Activated naive CD8-positive, alpha-beta T cell treated with anti-CD3 and anti-CD28 coated beads, Interleukin-2, amount 50 U/mL, for 24 hours (primary cell): ENCODE measurements around the gene GSTM1.

Experiments used
- ATAC-seq: fragments of 150-1000 bp; cut with Tn5 transposase; one replicate; pipeline ENCODE4 v1.10.0; 2021
- DNase-seq: peaks from one replicate; pipeline ENCODE4 v3.0.0; 2021
- H3K27ac Mint-ChIP-seq: one replicate; pipeline ENCODE4 v1.8.0; 2021; ENCODE audit warnings: mild to moderate bottlenecking, mixed read lengths
- H3K27me3 Mint-ChIP-seq: one replicate; pipeline ENCODE4 v1.8.0; 2021; ENCODE audit warnings: mixed read lengths
- H3K36me3 Mint-ChIP-seq: one replicate; pipeline ENCODE4 v1.8.0; 2021; ENCODE audit warnings: low read depth, mixed read lengths
- H3K4me1 Mint-ChIP-seq: one replicate; pipeline ENCODE4 v1.8.0; 2021; ENCODE audit warnings: mixed read lengths
- H3K4me3 Mint-ChIP-seq: one replicate; pipeline ENCODE4 v1.8.0; 2021; ENCODE audit warnings: mild to moderate bottlenecking, moderate library complexity, mixed read lengths
- H3K9me3 Mint-ChIP-seq: one replicate; pipeline ENCODE4 v1.8.0; 2021; ENCODE audit warnings: mixed read lengths

GSTM1 gene

DNA sequence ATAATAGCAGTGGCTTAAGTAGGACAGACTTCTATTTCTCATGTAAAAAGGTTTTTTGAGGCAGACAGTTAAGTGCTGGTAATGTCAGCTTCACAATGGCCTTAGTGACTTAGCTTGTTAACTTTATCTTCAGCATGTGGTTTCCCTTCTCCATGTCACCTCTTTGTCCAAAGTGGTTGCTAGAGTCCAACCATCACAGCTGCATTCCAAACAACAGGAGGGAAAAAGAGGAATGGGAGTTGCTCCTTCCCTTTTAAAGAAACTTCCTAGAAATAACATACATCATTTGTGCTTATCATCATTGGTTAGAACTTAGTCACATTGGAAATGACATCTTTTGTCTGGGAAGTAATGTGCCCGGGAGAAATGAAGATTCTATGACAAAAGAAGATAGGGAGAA lies 34.4 kb downstream of the GSTM1 start:
- H3K9me3 Mint-ChIP-seq: no peaks in the 10 kb centered on the region
- no peak overlapping the region for H3K4me3 Mint-ChIP-seq
- H3K27me3 Mint-ChIP-seq: no peaks in the 10 kb centered on the region
- H3K36me3 Mint-ChIP-seq: no peaks in the 10 kb centered on the region
- H3K27ac Mint-ChIP-seq: no peak overlapping the region
- H3K4me1 Mint-ChIP-seq: peaks cover 6% of the 10 kb centered on the region
- DNase-seq (no peak), ATAC-seq (no peak)

GRCh38 chr1:109722908-109723691 lies 35.5 kb downstream of the GSTM1 start:
- H3K9me3 Mint-ChIP-seq: no peaks in the 10 kb centered on the region
- no peak overlapping the region for H3K27ac Mint-ChIP-seq
- peaks cover 6% of the 10 kb centered on the region for H3K4me1 Mint-ChIP-seq
- no peak for ATAC-seq
- no peak for DNase-seq
- no peaks in the 10 kb centered on the region for H3K36me3 Mint-ChIP-seq
- no peak overlapping the region for H3K4me3 Mint-ChIP-seq
- no peaks in the 10 kb centered on the region for H3K27me3 Mint-ChIP-seq

DNA sequence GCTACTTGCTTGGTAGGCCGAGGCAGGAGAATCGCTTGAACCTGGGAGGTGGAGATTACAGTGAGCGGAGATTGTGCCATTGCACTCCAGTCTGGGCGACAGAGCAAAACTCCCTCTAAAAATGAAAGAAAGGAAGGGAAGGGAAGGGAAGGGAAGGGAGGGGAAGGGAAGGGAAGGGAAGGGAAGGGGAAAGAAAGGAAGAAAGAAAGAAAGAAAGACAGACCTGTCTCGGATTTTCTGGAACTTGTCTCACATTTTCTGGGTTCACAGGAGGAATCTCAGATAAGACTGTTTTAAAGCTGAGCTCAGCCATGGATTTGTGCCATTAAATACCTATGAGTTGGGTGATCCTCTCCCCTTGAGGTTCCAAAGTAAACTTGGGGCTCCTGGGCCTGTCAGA lies 37.3 kb downstream of the GSTM1 start:
- Mint-ChIP-seq H3K36me3 (no peaks in the 10 kb centered on the region), H3K27ac (no peak overlapping the region), H3K9me3 (no peaks in the 10 kb centered on the region), H3K4me3 (no peak overlapping the region), H3K27me3 (peaks cover 3% of the 10 kb centered on the region), H3K4me1 (no peaks in the 10 kb centered on the region)
- ATAC-seq (no peak), DNase-seq (no peak)

GRCh38 chr1:109725510-109725909 lies 37.9 kb downstream of the GSTM1 start:
- Mint-ChIP-seq H3K36me3 (no peaks in the 10 kb centered on the region), H3K27ac (no peak overlapping the region), H3K4me3 (no peak overlapping the region), H3K9me3 (no peaks in the 10 kb centered on the region), H3K27me3 (peaks cover 3% of the 10 kb centered on the region), H3K4me1 (no peaks in the 10 kb centered on the region)
- DNase-seq (no peak), ATAC-seq (no peak)

- H3K36me3 Mint-ChIP-seq: no peaks in the 10 kb centered on the region
Observed at GRCh38 chr1:109726007-109726406, 38.4 kb downstream of the GSTM1 start.

GRCh38 chr1:109726728-109727373 lies 39.2 kb downstream of the GSTM1 start:
- H3K36me3 Mint-ChIP-seq: no peaks in the 10 kb centered on the region
- H3K9me3 Mint-ChIP-seq: no peaks in the 10 kb centered on the region
- H3K27ac Mint-ChIP-seq: no peak overlapping the region
- no peak overlapping the region for H3K4me3 Mint-ChIP-seq
- DNase-seq (no peak), ATAC-seq (no peak)
- peaks cover 3% of the 10 kb centered on the region for H3K27me3 Mint-ChIP-seq
- no peaks in the 10 kb centered on the region for H3K4me1 Mint-ChIP-seq

More at GRCh38 chr1:109726007-109726406, 38.4 kb downstream of the GSTM1 start:
- Mint-ChIP-seq H3K4me3 (no peak overlapping the region), H3K4me1 (no peaks in the 10 kb centered on the region), H3K27ac (no peak overlapping the region), H3K9me3 (no peaks in the 10 kb centered on the region), H3K27me3 (peaks cover 3% of the 10 kb centered on the region)
- no peak for ATAC-seq
- no peak for DNase-seq

GRCh38 chr1:109728870-109729269 lies 41.3 kb downstream of the GSTM1 start:
- ATAC-seq (no peak), DNase-seq (no peak)
- no peak overlapping the region for H3K4me3 Mint-ChIP-seq
- no peak overlapping the region for H3K27ac Mint-ChIP-seq
- no peaks in the 10 kb centered on the region for H3K9me3 Mint-ChIP-seq
- peaks cover 3% of the 10 kb centered on the region for H3K27me3 Mint-ChIP-seq
- H3K36me3 Mint-ChIP-seq: no peaks in the 10 kb centered on the region
- H3K4me1 Mint-ChIP-seq: no peaks in the 10 kb centered on the region

DNA sequence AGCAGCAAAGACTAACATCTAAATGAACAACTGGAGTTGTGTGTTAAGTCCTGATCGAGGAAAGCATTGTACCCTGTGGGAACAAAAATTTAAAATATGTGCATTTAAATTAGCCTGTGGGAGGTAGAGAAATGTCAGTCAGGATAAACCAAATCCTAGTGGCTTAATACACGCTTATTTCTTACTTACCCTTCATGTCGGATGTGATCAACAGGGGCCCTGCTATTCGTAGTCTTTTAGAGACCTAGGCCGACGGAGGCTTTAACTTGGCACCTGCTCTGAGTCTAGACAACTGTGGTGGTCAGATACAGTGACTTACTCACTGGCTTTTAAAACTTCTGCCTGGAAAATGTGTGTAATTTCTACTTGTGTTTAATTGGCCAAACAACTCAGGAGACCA lies 43.0 kb downstream of the GSTM1 start:
- H3K27me3 Mint-ChIP-seq: peaks cover 3% of the 10 kb centered on the region
- H3K4me3 Mint-ChIP-seq: no peak overlapping the region
- no peak overlapping the region for H3K27ac Mint-ChIP-seq
- ATAC-seq (no peak), DNase-seq (no peak)
- no peaks in the 10 kb centered on the region for H3K4me1 Mint-ChIP-seq
- no peaks in the 10 kb centered on the region for H3K9me3 Mint-ChIP-seq
- H3K36me3 Mint-ChIP-seq: no peaks in the 10 kb centered on the region

DNA sequence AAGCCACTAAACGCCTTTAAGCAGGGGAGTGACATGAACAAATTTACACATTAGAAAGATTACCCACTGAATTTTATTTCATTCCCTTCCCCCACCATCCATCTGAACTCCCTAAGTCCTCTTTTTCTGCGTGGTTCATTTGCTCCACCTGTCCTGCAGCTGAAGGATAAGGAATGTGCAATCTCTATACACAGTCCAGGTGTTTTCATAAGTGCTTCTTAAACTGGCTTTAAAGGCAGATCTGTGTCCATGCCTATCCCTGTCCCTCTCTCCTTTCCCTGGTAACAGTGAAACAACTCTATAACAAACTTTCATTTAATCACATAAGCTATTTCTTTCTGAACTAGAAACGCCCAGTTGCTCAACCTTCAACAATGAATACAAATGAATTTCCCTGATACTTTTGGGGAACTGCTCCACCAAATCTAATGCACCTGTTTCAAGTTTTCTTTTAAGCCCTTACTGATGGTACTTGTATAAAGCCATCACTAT lies 44.8 kb downstream of the GSTM1 start:
- no peaks in the 10 kb centered on the region for H3K9me3 Mint-ChIP-seq
- H3K27ac Mint-ChIP-seq: no peak overlapping the region
- no peaks in the 10 kb centered on the region for H3K36me3 Mint-ChIP-seq
- peaks cover 5% of the 10 kb centered on the region for H3K27me3 Mint-ChIP-seq
- no peaks in the 10 kb centered on the region for H3K4me1 Mint-ChIP-seq
- no peak overlapping the region for H3K4me3 Mint-ChIP-seq
- DNase-seq: no peak
- no peak for ATAC-seq

- peaks cover 5% of the 10 kb centered on the region for H3K27me3 Mint-ChIP-seq
Observed at GRCh38 chr1:109733236-109733870, 45.7 kb downstream of the GSTM1 start.

DNA sequence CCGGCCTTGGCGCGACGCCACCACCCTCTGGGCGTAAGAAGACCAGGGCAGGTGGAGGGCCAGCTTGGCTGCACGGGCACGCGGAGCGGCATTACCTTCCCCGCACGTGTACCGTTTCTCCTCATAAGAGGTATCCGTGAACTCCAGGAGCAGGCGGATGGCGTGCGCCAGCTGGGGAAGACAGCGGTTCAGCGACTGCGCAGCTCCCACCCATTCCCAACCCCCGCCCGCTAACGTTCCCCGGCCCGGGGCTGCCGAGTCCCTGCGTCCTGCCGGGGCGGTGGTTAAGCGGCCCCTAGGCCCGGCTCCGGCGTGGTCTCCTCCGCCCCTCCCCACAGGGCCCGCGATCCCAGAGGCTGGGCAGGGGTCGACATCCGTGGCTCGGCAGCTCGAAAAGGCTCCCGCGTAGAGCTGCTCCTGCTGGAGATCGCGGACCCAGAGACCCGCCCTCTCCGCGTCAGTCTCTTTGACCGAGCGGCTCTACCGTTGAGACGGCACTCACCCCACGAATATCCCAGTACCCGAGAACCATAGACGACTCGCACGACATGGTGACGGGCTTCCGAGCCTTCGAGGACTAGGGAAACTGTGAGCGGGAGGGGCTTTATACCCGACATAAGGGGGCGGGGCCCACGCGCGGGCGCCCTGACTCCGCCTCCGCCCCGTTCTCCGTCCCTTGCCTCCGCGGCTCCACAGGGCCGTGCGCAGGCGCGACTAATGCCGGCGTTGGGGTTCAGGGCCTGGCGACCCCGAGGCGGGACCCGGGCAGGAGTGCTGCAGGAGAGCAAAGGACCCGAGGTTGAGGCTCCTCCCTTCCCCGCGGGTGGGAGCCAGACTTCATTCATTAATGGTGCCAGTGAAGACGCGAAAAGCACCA lies 52.4 kb downstream of the GSTM1 start:
- Mint-ChIP-seq H3K36me3 (no peaks in the 10 kb centered on the region), H3K4me1 (peaks cover 17% of the 10 kb centered on the region), H3K9me3 (no peaks in the 10 kb centered on the region), H3K4me3 (peak overlapping the region; percentile 76), H3K27ac (peak overlapping the region; percentile 75), H3K27me3 (peaks cover 18% of the 10 kb centered on the region)
- DNase-seq (peak; percentile 84), ATAC-seq (peak; percentile 89)

More at GRCh38 chr1:109733236-109733870, 45.7 kb downstream of the GSTM1 start:
- Mint-ChIP-seq H3K4me1 (no peaks in the 10 kb centered on the region), H3K4me3 (no peak overlapping the region), H3K27ac (no peak overlapping the region), H3K9me3 (no peaks in the 10 kb centered on the region), H3K36me3 (no peaks in the 10 kb centered on the region)
- ATAC-seq: no peak
- no peak for DNase-seq

GRCh38 chr1:109740615-109741373 lies 53.2 kb downstream of the GSTM1 start, which contains the start of gene GSTM3:
Gene GSTM3, minus strand, starts transcription at chr1:109741038. Its CDS starts 751 bp downstream, at chr1:109740287.
- Mint-ChIP-seq H3K9me3 (no peaks in the 10 kb centered on the region), H3K27ac (peak within 1 kb of the TSS; percentile 75), H3K27me3 (peaks cover 18% of the 10 kb centered on the region), H3K4me3 (peak within 1 kb of the TSS; percentile 76), H3K36me3 (no peaks in the 10 kb centered on the region), H3K4me1 (peaks cover 17% of the 10 kb centered on the region)
- ATAC-seq (no peak), DNase-seq (no peak)
